Esophagus (tissue), 2 donors: Measurements from ENCODE around the gene DOCK9. TPM values are rescaled to one million over a fixed set of nuclear protein-coding genes. Genes with fewer than 3 reads are reported as not detected.

Experiments
- H3K27ac ChIP-seq, 2 donors: one replicate each; pipeline ENCODE4 v1.5.1; 2013; ENCODE audit warnings: low read depth in 2 of 2, mild to moderate bottlenecking in 2 of 2, inconsistent platforms in 1 of 2, low read length in 1 of 2, moderate library complexity in 1 of 2
- H3K27me3 ChIP-seq, 2 donors: one replicate each; pipeline ENCODE4 v1.6.1; 2013; ENCODE audit warnings: low read length in 2 of 2, control low read depth in 1 of 2, mild to moderate bottlenecking in 1 of 2; ENCODE audit not compliant: insufficient read depth in 2 of 2, control insufficient read depth in 1 of 2
- H3K36me3 ChIP-seq, 2 donors: one replicate each; pipeline ENCODE4 v1.6.1; 2013; ENCODE audit warnings: low read length in 1 of 2; ENCODE audit not compliant: control insufficient read depth in 2 of 2, insufficient read depth in 2 of 2
- H3K4me1 ChIP-seq, 2 donors: one replicate each; pipeline ENCODE4 v1.6.1; 2013; ENCODE audit warnings: low read length in 1 of 2; ENCODE audit not compliant: control insufficient read depth in 2 of 2, insufficient read depth in 2 of 2
- H3K4me3 ChIP-seq, 2 donors: one replicate each; pipeline ENCODE4 v1.5.1; 2013; ENCODE audit warnings: low read length in 2 of 2, mild to moderate bottlenecking in 2 of 2, low read depth in 1 of 2, moderate library complexity in 1 of 2
- H3K9me3 ChIP-seq, 2 donors: one replicate each; pipeline ENCODE4 v1.6.1; 2013; ENCODE audit warnings: mild to moderate bottlenecking in 2 of 2, low read depth in 1 of 2, low read length in 1 of 2, moderate library complexity in 1 of 2; ENCODE audit not compliant: control insufficient read depth in 2 of 2, insufficient read depth in 1 of 2
- WGBS, 2 donors: extraction: QIAGEN DNeasy Blood & Tissue Kit; methylation state at CpG; one replicate each; pipeline ENCODE4 v1.1.7; 2013; 5-methylcytosine and 5-hydroxymethylcytosine counted together
- polyA plus RNA-seq, 2 donors: library from polyadenylated mRNA; stranded (reverse); fragments of 200-250 nt; gene quantifications; one replicate each; pipeline ENCODE4 v1.2.3, GENCODE V29; 2013
- donor health status: healthy with polysubstance abuse.
- donor health status: Bipolar disorder and iron deficiency.

The DOCK9 gene
- polyA plus RNA-seq, 2 donors: 69.1 to 83.1 TPM

- Histone ChIP-seq H3K9me3 (no peaks in the 10 kb centered on the region), H3K36me3 (peaks cover 15 to 40% of the 10 kb centered on the region in 2 donors), H3K27me3 (no peaks in the 10 kb centered on the region), H3K27ac (no peak overlapping the region), H3K4me1 (no peaks in the 10 kb centered on the region), H3K4me3 (no peak overlapping the region)
- 75 to 79% methylated on average over 4 of the region's 4 CpGs for WGBS, 2 donors
Observed at GRCh38 chr13:98879127-98879520, 98.7 kb downstream of the DOCK9 start.

DNA sequence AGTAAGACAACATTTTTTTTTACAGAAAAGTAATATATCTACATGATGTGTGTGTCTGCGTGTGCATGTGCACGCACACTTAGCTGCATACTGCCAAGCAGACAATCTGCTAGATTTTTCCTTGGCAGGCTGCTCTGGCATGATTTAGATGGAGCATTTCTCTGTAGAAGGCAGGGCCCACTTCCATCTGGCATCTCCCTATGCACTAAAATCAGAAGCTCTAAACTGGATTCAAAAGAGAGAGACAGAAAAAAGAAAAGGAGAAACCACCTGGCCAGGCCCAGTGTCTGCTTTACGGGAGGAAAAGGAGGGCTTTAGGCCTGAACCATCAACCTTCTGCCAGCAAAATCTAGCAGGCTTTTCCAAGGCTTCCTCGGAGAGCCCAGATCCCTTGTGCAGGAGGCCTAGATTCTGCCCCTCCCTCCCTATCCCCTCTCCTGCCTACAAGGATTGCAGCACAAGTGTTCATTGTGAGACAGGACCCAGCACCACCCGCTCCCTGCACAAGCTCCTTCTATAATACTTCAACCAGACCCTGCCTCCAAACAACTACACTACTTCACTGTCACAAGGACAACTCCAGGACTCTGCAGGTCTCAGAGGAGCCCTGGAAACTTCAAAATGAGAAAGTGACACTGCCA, 99.3 kb downstream of the DOCK9 start:
- peaks cover 15 to 37% of the 10 kb centered on the region in 2 donors for H3K36me3 ChIP-seq
- H3K9me3 ChIP-seq: no peaks in the 10 kb centered on the region
- H3K4me3 ChIP-seq: no peak overlapping the region
- H3K27me3 ChIP-seq: no peaks in the 10 kb centered on the region
- H3K27ac ChIP-seq: no peak overlapping the region
- WGBS, 2 donors: 65 to 76% methylated on average over 5 of the region's 5 CpGs
- H3K4me1 ChIP-seq: no peaks in the 10 kb centered on the region

DNA sequence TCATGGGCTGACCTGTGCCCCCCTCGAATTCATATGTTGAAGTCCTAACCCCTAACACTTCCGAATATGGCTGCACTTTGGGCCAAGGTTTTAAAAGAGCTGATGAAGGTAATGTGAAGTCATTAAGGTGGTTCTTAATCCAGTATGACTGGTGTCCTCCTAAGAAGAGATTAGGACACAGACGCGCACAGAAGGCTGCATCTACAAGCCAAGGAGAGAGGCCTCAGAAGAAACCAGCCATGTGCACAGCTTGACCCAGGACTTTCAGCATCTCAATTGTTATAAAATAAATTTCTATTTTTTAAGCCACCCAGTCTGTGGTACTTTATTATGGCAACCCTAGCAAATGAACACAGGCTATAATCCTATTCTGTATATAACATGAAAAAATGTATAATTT, 99.9 kb downstream of the DOCK9 start:
- H3K36me3 ChIP-seq: peaks cover 19 to 40% of the 10 kb centered on the region in 2 donors
- H3K4me1 ChIP-seq: no peaks in the 10 kb centered on the region
- no peak overlapping the region for H3K27ac ChIP-seq
- no peak overlapping the region for H3K4me3 ChIP-seq
- WGBS, 2 donors: 87 to 95% methylated on average over 4 of the region's 4 CpGs
- no peaks in the 10 kb centered on the region for H3K27me3 ChIP-seq
- H3K9me3 ChIP-seq: peaks cover 0 to 3% of the 10 kb centered on the region in 2 donors

GRCh38 chr13:98877466-98877865, 100.4 kb downstream of the DOCK9 start:
- 92 to 95% methylated on average over 3 of the region's 3 CpGs for WGBS, 2 donors

DNA sequence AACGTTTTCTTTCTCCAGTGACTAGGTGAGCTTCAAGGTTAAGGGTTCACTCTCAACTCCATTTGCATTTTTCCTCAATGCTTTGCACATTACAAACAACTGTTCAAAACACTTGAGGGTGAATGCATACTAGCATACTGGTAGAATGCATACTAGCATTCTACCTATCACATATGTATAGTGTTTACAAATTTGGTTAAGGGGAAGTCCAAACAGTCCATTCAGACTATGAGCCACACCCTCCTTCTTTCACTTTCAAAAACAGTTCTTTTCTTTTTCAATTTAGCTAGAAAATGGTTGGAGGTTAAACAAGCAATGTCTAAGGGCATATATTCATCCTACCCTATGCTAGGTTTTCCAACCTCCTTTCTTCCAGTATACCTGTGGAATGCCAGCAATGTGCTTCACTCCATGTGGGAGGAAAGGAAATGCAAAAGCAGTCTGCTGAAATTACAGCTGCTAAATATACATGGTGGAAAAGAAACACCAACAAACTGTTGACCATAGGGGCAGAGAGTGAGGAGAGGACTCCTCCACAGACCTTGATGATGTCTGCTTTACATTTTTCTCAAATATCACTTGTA, 102.6 kb downstream of the DOCK9 start:
- peaks cover 11 to 34% of the 10 kb centered on the region in 2 donors for H3K36me3 ChIP-seq
- peaks cover 0 to 3% of the 10 kb centered on the region in 2 donors for H3K9me3 ChIP-seq
- no peak overlapping the region for H3K4me3 ChIP-seq
- H3K27ac ChIP-seq: no peak overlapping the region
- H3K4me1 ChIP-seq: no peaks in the 10 kb centered on the region
- whole genome bisulfite sequencing, 2 donors: 60 to 65% methylated on average over 1 of the region's 1 CpG
- no peaks in the 10 kb centered on the region for H3K27me3 ChIP-seq

More at GRCh38 chr13:98877466-98877865, 100.4 kb downstream of the DOCK9 start:
- H3K9me3 ChIP-seq: peaks cover 0 to 3% of the 10 kb centered on the region in 2 donors
- H3K4me1 ChIP-seq: no peaks in the 10 kb centered on the region
- H3K4me3 ChIP-seq: no peak overlapping the region
- H3K27me3 ChIP-seq: no peaks in the 10 kb centered on the region
- H3K27ac ChIP-seq: no peak overlapping the region
- H3K36me3 ChIP-seq: peaks cover 19 to 39% of the 10 kb centered on the region in 2 donors

DNA sequence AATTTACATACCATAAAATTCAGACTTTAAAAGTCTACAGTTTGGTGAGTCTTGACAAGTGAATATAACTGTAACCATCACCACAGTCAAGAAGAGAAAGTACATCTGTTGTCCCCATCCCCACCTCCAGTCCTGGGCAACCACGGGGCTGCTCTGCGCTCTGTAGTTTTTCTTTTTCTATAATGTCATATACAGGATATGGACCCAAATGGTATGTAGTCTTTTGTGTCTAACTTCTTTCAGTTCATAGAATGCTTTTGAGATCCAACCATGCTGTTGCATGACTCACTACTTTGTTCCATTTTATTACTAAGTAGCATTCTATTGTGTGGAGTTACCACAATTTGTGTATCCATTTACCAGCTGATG, 103.9 kb downstream of the DOCK9 start:
- Histone ChIP-seq H3K27me3 (no peaks in the 10 kb centered on the region), H3K9me3 (peaks cover 0 to 3% of the 10 kb centered on the region in 2 donors), H3K36me3 (peaks cover 11 to 31% of the 10 kb centered on the region in 2 donors), H3K4me1 (no peaks in the 10 kb centered on the region), H3K4me3 (no peak overlapping the region), H3K27ac (no peak overlapping the region)
- WGBS, 2 donors: 94% methylated on average over 2 of the region's 2 CpGs

GRCh38 chr13:98873377-98874028, 104.4 kb downstream of the DOCK9 start:
- no peak overlapping the region for H3K4me3 ChIP-seq
- 98 to 99% methylated on average over 3 of the region's 3 CpGs for WGBS, 2 donors
- no peaks in the 10 kb centered on the region for H3K4me1 ChIP-seq
- peaks cover 10 to 31% of the 10 kb centered on the region in 2 donors for H3K36me3 ChIP-seq
- no peak overlapping the region for H3K27ac ChIP-seq
- H3K27me3 ChIP-seq: no peaks in the 10 kb centered on the region
- H3K9me3 ChIP-seq: peaks cover 0 to 3% of the 10 kb centered on the region in 2 donors

DNA sequence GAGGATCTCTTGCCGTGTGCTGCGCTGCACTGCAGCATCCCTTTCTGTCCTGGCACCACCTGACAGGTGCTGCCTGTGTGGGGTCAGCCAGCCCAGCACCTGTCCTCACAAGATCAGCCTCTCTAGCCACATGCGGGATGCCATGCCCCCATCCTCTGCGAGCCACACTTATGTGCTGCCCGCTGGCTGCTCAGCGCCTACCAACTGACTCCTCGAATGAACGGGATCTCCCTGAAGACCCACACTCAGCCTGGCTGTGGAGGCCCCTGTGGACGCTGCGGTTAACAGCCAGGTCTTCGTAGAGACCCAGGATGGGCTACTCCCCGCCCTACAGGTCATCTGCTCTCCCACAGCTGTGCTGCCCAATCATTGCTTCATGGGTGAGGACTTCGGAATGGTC, 106.1 kb downstream of the DOCK9 start:
- Histone ChIP-seq H3K4me3 (no peak overlapping the region), H3K9me3 (peaks cover 0 to 3% of the 10 kb centered on the region in 2 donors), H3K36me3 (peaks cover 8 to 30% of the 10 kb centered on the region in 2 donors), H3K27me3 (no peaks in the 10 kb centered on the region), H3K27ac (no peak overlapping the region), H3K4me1 (no peaks in the 10 kb centered on the region)
- 91 to 92% methylated on average over 13 of the region's 13 CpGs for WGBS, 2 donors

- Histone ChIP-seq H3K9me3 (peaks cover 0 to 3% of the 10 kb centered on the region in 2 donors), H3K4me3 (no peak overlapping the region), H3K4me1 (no peaks in the 10 kb centered on the region), H3K27me3 (no peaks in the 10 kb centered on the region), H3K36me3 (peaks cover 8 to 30% of the 10 kb centered on the region in 2 donors), H3K27ac (no peak overlapping the region)
- 69 to 74% methylated on average over 6 of the region's 6 CpGs for WGBS, 2 donors
Observed at GRCh38 chr13:98869408-98870090, 108.3 kb downstream of the DOCK9 start.
